ENCODE measurements around the gene SMPD2.
A peak's percentile ranks its signal among the peaks of the same experiment; 100 is the strongest.

The SMPD2 gene

DNA sequence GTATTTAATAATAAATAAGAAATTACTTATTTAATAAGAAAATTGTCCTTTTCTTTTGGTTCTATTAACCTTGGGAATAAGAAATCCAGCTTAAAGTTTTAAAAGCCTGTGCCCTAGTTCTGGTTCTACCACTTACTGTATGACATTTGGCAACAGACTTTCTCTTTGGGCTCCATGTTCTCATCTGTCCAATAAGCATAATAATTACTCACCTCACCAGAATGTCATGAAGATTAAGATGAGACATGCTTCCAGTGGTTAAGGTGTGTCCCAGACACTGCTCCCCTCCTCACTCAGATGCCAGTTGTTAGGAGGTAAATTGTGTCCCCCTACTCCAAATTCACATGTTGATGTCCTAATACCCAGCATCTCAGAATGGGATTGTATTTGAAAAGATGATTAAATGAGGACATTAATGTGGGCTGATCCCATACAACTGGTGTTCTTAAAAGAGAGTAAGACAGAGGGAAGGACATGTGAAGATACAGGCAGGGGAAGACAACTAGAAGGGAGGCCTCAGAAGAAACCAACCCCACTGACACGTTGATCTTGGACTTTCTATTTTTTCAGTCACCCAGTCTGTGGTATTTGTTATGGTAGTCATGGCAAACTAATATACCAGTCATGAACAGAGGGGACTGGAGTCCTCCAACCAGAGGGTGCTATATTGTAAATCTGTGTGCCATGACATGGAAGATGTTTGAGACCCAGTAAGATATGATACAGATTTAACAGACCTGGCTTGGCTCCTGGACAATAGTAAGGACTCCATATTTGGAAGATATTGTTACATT, 21.4 kb downstream of the SMPD2 start:
- no peak for DNase-seq

DNA sequence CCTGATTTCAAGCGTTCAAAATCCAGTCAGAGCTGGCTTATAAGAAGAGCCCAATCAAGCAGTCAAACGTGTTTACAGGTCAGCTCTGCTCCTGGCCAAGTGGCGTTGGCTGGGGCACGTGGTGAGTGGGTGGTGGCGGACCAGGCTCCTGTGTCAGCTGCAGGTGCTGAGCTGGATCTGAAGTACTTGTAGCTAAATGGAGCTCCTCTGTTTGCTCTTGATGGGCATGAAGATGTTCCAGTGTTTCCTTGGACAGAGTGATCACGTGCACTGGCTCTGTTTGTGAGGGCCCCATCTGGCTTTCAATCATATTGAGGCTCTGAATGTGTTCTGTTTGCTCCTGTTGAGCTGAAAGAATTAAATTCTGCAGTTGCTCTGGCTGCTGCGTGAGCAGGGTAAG, 25.2 kb downstream of the SMPD2 start:
- DNase-seq = no peak

DNA sequence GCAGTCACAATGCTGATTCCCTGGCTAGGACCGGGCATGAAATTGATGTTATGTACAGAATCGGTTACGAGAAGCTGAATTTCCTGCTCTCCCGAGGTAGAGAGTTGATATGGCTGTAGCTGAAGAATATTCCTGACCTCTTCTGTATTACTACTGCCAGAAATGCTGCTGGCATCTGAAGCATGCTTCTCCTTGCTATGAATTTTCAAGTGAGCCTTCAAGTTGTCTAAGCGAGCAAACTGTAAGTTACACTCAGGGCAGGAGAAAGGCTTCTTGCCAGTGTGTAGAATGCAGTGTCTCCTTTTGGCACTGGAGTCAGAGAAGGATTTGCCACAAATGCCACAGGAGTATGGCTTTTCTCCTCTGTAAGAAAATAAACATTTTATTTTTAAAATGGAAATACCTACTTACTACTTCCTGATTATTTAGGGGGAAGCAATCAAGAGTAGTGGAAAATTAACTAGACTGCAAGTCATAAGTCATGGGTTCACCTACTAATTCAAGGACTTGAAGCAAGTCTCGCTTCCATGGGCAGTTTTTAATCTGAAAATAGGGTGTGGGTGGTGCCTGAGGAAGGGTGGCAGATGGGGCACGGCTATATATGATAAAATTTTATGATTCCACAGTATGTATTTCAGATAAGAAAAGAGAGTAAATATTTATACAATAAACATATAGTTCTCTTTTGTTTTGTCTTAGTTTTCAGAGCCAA, 25.8 kb downstream of the SMPD2 start:
- no peak for DNase-seq

DNA sequence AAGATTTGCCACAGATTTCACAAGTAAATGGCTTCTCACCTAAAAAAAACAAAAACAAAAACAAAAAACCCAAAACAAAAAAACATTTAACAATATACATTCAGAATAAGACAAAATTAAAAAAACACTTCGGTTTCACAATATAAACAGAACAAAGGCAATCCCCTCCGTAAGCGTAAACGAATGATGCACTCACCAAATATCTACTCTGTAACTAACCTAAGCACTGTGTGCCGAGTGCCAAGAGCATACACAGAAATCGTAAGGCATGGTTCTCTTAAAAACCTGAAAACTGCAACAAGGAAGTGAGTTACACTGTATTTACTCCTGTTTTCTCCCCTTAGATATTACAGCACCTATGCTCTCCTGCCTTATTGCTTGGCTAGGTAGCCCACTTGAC, 27.2 kb downstream of the SMPD2 start:
- DNase-seq = no peak

DNA sequence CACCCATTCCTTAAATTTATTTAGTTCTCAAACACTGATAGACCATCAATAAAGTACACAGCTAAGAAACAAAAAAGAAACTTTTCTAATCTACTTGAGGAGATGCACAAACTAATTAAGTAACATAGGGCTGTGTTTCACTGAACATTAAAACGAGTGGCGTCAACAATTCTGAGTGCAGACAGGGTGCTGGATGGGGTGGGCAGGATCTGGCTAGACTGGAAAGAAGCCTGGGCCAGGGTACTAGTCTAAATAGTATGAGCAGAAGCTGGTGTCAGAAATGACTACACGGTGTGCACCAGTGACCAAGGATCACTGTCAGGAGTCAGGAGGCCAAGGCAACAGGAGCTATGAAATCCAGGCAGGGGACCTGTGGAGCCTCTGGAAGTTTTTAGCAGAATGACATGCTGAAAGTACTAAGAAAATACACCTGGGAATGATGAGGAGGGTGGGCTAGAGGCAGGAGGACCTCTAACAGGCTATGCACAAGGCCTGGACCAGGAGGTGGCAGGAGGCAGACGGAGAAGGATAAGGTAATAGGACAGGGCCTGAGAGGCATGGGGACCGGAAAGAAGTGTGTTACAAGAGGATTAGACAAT, 29.2 kb downstream of the SMPD2 start:
- DNase-seq = no peak

DNA sequence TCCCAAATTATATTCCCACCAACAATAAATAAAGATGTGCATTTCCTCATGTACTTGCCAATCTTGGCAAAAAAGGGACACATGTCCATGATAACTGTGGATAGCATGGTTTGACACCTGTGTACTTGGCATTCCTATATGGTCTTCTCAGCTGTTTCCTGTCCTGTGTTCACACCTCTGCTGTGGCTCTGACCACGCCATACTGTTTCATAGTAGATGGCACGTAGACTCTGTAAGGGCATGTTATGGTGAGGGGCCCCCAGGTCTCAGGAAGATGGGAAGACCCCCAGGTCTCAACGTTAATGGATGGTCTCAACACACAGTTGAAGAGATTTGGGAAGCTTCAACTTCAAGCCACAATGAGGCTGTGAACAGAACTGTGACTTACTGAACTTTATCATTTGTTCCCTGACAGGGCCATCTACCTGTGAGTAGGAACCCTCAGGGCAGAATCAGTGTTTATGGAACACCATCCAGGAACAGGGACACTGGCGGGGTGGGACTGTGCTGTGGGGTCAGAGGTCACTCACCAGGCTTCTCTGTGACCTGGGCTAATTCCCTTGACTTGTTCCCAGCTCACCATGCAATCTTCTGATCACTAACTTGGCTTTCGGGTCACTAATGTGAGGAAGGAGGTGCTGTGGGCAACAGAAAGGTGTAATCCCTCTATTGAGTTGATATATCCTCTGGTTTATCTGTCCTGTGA, 30.7 kb downstream of the SMPD2 start:
- DNase-seq = no peak

DNA sequence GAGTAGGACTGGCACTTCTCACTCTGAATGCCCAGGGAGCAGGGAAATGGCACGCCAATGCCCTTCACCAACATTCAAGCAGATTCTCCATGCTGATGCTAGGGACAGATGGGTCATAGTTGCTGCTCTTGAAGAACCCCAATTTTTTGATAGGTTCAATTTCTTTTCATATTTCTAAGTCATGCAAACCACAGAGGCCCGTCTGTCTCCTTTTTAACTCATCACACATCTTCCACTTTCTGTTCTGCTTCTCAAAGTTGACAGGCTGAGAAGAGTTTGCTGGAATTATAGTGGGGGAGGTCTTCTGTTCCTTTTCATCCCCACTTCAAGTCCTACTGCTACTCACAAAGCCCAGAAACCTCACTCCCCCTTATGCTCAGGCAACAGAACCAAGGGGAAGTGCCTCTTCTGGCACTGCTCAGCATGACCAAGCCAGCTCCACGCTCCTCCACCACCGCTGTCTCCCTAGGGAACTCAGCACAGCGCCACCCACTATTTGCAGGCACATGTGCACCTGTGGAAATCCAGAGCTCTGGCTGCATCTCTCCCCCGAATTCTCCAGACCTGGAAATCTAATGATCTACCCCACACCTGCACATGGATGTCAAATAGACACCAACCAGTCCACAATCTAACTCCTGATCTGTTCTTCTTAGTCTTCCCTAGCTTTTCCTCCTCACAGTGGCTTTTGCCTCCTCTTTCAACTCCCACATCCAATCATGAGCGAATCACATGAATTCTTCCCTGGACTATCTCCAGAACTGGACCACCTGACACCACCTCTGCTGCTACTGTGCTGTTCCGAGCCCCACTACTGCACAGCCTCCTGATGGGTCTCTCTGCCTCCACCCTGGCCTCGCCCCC, 31.8 kb downstream of the SMPD2 start:
- DNase-seq = no peak

DNA sequence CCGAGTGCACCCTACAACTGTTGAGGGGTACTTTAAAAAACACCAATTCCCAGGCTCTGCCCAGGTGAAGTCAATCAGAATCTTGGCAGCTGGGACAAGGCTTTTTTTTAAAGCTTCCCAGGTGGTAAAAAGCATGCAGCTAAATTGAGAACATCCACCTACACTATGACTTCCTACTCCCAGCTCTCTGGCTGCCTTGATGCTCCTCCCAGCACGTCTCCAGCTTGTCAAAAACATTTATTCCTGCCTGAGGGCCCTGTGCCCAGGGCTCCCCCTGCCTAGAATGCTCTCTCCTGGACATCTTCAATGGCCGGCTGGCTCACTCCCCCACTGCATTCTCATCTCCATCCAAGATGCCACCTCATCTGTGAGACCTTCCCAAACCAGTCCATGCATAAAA, 32.6 kb downstream of the SMPD2 start:
- no peak for DNase-seq

DNA sequence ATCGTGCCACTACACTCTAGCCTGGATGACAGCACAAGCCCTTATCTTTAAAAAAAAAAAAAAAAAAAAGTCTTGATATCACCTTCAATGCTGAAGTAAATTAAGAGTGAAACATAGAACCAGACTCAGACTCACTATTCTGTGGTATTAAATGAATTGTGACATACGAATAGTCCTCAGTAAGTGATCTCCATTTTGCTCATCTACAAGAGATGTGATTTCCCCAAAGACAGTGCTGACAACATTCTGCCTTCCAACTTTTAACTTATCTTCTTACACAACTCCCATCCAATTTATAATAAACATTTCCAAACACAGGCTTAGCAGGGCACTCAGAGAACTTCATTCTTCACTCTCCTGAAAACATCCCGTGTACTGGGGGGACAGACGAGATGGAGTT, 34.5 kb downstream of the SMPD2 start:
- DNase-seq = no peak

DNA sequence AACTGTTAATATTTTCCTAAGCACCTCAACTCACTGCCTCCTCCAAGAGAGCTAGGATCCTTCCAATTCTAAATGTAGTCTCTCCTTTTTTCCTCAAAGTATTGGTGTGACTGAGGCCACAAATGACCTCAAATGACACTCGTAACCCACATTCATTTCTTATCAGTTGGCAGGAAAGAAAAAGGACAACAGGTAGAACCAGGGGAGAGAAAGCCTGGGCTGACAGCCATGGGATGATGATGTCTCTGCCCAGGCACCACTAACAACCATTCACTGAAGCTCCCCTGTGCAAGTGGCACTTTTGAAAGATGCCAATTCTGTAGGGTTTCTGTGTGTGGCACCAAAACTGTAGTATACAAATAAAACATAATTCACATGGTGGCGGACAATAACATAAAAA, 35.1 kb downstream of the SMPD2 start:
- DNase-seq = no peak

DNA sequence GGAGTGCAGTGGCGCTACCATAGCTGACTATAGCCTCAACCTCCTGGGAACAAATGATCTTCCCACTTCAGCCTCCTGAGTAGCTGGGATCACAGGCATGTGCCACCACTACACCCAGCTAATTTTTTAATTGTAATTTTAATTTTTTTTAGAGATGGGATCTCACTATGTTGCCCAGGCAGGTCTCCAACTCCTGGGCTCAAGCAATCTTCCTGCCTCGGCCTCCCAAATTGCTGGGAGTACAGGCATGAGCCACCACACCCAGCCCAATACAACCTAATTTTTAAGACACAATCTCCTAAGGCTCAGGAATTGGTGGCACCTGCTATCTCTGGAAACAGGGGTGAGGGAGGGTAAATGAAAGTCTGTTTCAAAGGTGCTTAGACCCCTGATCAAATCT, 36.7 kb downstream of the SMPD2 start:
- no peak for DNase-seq

DNA sequence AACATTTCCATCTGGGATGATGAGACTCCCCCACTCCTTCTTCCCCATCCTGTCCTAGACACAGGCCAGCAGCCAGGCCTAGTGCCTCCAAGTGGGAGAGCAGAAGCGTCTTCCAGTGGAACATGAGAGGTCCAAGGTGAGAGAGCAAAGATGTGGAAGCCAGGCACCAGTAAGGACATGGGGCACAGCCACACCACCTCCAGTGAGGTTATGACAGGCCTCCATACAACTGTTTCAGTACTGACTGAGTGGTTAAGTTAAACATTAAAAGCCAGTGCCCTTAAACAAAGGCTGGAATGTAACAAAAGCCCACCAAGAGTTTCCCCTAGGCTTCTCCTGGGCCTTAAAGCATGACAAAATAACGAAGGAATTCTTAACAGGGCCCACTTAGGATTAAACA, 37.2 kb downstream of the SMPD2 start:
- no peak for DNase-seq

DNA sequence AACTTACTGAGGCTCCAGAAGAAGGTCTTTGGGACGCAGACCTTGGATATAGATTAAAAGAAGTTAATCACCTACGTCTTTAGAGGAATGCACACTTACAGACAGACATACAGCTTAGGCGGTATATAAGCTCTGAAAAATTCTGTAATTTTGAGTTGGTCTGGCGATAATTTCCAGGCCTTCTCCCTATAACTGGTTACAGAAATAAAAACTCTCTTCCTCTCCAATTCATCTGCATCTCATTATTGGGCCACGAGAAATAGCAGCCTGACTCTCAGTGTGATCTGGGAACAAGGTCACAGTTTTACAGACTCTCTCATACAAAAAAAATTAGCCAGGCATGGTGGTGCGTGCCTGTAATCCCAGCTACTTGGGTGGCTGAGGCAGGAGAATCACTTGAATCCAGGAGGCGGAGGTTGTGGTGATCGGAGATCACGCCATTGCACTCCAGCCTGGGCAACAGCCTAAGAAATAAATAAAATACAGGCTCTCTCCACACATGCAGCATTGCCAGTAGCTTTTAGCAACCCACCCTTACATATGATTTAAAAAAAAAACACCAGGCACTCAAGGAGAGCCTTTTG, 37.8 kb downstream of the SMPD2 start:
- DNase-seq = peak; percentile 15

DNA sequence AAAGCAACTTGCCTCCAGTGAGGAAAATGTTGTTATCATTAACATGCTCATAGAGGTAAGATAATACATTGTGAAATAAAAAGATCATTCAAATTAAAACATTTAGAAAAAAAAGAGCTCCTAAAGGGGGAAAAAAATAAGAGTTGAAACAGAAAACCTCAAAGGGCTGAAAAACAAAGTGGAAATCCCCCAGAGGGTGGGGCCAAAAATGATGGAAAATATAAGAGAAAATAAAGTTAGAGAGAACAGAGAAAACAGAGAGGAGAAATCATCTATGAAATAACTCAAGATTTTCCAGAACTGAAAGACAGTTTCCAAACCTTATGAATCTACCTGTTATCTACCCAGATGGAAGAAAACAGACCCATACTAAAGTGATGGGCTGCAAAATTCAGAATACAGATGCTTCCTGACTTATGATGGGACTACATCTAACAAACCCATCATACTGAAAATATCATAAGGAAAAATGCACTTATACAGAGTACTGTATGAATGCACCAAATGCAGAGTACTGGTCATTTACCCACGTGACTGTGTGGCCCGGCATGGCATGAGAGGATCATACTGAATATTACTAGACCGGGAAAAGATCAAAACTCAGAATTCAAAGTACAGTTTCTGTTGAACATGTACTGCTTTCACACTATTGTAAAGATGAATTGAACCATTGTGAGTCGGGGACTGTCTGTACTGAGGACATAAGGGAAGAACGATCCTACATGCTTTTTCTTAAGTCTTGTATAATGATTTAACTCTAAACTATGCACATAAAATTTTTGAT, 38.5 kb downstream of the SMPD2 start:
- no peak for DNase-seq

DNA sequence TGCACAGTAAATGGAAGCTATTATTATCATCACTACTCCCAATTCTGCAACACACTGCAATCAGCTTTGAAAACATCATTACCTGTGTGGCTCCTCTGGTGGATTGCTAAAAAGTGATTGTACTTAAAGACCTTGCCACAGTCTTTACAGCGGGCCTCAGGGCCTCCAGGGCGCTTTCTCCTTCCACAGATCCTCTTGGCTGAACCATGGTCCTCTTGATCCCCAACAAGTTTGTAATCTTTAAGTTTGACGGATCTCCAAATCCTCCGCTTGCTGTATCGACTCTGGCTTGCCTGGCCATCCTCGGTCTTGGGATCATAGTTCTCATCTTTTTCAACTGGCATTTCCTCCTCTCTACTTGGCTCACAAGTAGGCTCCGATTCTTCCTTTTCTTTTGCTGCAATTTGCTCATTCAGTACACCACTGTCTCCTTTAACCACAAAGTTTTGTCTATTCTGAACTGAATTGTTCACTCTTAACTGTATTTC, 40.5 kb downstream of the SMPD2 start:
- no peak for DNase-seq

DNA sequence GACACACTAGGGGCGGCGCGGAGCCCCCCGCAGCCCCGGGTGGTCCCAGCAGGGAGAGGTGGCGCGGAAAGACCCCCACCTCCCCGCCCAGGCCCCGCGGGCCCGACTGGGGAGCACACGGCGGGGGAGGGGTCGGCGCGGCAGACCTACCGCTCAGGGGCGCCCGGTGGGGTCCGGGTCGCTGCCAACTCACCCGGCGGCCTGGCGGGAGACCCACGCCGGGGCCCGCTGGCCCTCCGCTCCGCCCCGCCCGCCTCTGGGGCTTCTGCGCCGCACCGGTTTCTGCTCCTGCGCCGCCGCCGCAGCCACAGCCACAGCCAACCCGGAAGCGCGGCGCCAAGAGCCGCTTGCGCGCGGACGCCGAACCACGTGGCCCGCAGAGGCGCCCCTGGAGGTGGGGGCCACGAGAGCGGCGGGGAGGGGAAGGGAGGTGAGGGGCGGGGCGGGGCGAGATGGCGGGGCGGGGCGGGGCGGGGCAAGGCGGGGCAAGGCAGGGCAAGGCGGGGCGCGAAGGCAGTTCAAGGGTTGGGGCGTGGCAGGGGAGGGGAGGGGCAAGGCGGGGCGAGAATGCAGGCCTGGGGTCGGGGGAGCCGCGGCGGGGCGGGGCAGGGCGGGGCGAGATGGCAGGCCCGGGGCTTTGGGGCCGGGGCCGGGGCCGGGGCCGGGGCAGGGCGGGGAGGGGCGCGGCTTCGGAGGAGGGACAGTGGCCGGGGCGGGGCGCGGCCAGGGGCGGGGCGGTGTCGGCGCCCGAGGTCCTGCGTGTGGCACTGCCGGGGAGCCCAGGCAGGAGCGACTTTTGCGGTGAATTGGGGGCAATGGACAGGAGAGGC, 42.6 kb downstream of the SMPD2 start, which contains the start of gene ZBTB24:
ZBTB24 (minus strand) TSS at position 315 of the 830 bp plus-strand sequence. CDS start 1,193 bp downstream, outside the sequence.
- DNase-seq = peak; percentile 90

DNA sequence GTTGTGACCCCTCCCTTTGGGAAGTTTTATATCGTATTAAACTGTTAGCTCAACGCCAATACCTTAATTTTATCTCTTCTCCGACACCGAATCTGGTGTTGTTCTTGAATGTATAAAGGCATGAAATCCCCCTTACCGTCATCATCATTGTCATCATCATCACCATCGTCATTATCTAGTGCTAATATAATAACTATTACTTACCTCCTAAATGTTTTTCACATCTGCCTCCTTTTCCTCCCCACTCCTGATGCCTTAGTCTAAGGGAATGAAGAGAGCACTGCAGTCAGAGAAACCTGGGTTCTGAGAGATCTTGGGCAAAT, 43.2 kb downstream of the SMPD2 start:
- peak; percentile 9 for DNase-seq

DNA sequence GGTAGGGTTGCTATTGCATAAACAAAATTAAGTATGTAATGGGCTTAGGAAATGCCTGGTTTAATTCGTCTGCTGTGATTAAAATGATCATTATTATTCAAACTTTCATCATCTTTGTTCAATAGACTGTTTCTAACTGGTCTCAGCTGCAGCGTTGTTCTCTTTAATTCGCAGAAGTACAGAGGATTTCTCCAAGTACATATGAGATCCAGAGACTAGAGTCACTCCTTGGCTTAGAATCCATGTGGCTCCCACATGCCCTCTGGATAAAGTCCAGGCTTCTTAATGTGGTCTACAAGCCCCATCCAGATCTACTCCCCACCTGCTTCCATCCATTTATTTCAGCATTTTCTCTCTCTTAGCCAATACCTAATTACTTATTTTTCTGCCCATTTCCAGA, 43.6 kb downstream of the SMPD2 start:
- no peak for DNase-seq

DNA sequence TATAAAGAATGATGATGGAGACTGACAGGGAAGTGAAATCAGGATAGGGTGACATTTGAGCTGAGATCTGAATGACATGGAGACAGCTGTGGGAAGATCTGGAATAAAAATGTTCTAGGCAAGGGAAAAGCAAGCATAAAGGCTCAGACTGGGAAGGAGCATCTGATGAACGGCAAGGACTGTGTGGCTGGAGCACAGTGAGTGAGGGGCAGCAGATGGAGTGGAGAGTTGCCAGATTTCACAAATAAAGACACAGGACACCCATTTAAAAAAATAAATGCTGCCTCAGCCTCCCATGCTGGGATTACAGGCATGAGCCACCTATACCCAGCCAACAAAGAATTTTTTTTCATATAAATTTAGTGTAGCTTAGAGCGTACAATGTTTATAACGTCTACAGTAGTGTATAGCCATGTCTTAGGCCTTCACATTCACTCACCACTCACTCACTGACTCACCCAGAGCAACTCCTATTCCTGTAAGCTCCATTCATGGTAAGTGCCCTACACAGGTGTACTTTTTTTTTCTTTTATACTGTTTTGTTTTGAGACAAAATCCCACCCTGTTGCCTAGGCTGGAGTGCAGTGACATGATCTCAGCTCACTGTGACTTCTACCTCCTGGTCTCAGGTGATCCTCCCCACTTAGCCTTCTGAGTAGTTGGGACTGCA, 44.9 kb downstream of the SMPD2 start:
- no peak for DNase-seq
